ENCODE results near the gene BRD3OS.

BRD3OS gene

GRCh38 chr9:134058716-134059115 is 33.4 kb downstream of the BRD3OS start:
- H3K4me1 ChIP-seq (ENCODE audit: insufficient read depth, low read length) = peaks cover 2% of the 10 kb centered on the region; the same call in 1 of the 2 replicates
- H3K4me3 ChIP-seq (ENCODE audit: low read depth in 1 of 2, low read length in 2 of 2) = no peak overlapping the region
- H4K20me1 ChIP-seq (ENCODE audit: insufficient read depth, low read length) = peaks cover 100% of the 10 kb centered on the region
- no peak overlapping the region for H2AFZ ChIP-seq (ENCODE audit: low read depth, low read length)
- peaks cover 22% of the 10 kb centered on the region for H3K36me3 ChIP-seq (ENCODE audit: insufficient read depth, low read length)
- ATAC-seq (ENCODE audit: insufficient read depth, low read depth) = no peak
- no peak for DNase-seq
- H3K27me3 ChIP-seq (ENCODE audit: insufficient read depth, low read length, poor library complexity) = no peaks in the 10 kb centered on the region
- H3K27ac ChIP-seq (ENCODE audit: low read length) = no peak overlapping the region
- TF ChIP-seq CTCF (IDR thresholded peaks at IDR 0.05; ENCODE audit: borderline replicate concordance, extremely low read depth, low read length, poor library complexity, severe bottlenecking) = no peak
- TF ChIP-seq EZH2 (IDR thresholded peaks at IDR 0.05; ENCODE audit: borderline replicate concordance, low read depth, low read length, severe bottlenecking) = no peak
- H3K4me2 ChIP-seq (ENCODE audit: insufficient read depth, low read length) = no peak overlapping the region
- peaks cover 100% of the 10 kb centered on the region for H3K79me2 ChIP-seq (ENCODE audit: insufficient read depth, low read length)
- H3K9me3 ChIP-seq (ENCODE audit: insufficient read depth, low read length, severe bottlenecking) = no peaks in the 10 kb centered on the region
- no peak overlapping the region for H3K9ac ChIP-seq (ENCODE audit: low read depth, low read length)

- Histone ChIP-seq H3K4me3 (ENCODE audit: low read depth in 1 of 2, low read length in 2 of 2) (no peak overlapping the region), H4K20me1 (ENCODE audit: insufficient read depth, low read length) (peaks cover 99% of the 10 kb centered on the region), H3K79me2 (ENCODE audit: insufficient read depth, low read length) (peaks cover 100% of the 10 kb centered on the region), H3K4me2 (ENCODE audit: insufficient read depth, low read length) (no peak overlapping the region), H2AFZ (ENCODE audit: low read depth, low read length) (no peak overlapping the region), H3K4me1 (ENCODE audit: insufficient read depth, low read length) (peaks cover 2% of the 10 kb centered on the region; the same call in 1 of the 2 replicates), H3K9ac (ENCODE audit: low read depth, low read length) (no peak overlapping the region), H3K36me3 (ENCODE audit: insufficient read depth, low read length) (peaks cover 21% of the 10 kb centered on the region), H3K27ac (ENCODE audit: low read length) (no peak overlapping the region), H3K9me3 (ENCODE audit: insufficient read depth, low read length, severe bottlenecking) (no peaks in the 10 kb centered on the region), H3K27me3 (ENCODE audit: insufficient read depth, low read length, poor library complexity) (no peaks in the 10 kb centered on the region)
- TF ChIP-seq CTCF (IDR thresholded peaks at IDR 0.05; ENCODE audit: borderline replicate concordance, extremely low read depth, low read length, poor library complexity, severe bottlenecking) (no peak), EZH2 (IDR thresholded peaks at IDR 0.05; ENCODE audit: borderline replicate concordance, low read depth, low read length, severe bottlenecking) (no peak)
- DNase-seq (no peak), ATAC-seq (ENCODE audit: insufficient read depth, low read depth) (no peak)
Observed at GRCh38 chr9:134059188-134059641, 33.9 kb downstream of the BRD3OS start.

GRCh38 chr9:134059661-134060395 is 34.5 kb downstream of the BRD3OS start:
- H3K27ac ChIP-seq (ENCODE audit: low read length) = no peak overlapping the region
- DNase-seq (no peak), ATAC-seq (ENCODE audit: insufficient read depth, low read depth) (no peak)
- H3K9ac ChIP-seq (ENCODE audit: low read depth, low read length) = no peak overlapping the region
- TF ChIP-seq EZH2 (IDR thresholded peaks at IDR 0.05; ENCODE audit: borderline replicate concordance, low read depth, low read length, severe bottlenecking) (no peak), CTCF (IDR thresholded peaks at IDR 0.05; ENCODE audit: borderline replicate concordance, extremely low read depth, low read length, poor library complexity, severe bottlenecking) (no peak)
- H3K27me3 ChIP-seq (ENCODE audit: insufficient read depth, low read length, poor library complexity) = no peaks in the 10 kb centered on the region
- no peak overlapping the region for H3K4me2 ChIP-seq (ENCODE audit: insufficient read depth, low read length)
- no peak overlapping the region for H3K4me3 ChIP-seq (ENCODE audit: low read depth in 1 of 2, low read length in 2 of 2)
- H3K36me3 ChIP-seq (ENCODE audit: insufficient read depth, low read length) = peaks cover 22% of the 10 kb centered on the region; the same call in 1 of the 2 replicates
- peaks cover 99% of the 10 kb centered on the region for H4K20me1 ChIP-seq (ENCODE audit: insufficient read depth, low read length)
- no peak overlapping the region for H2AFZ ChIP-seq (ENCODE audit: low read depth, low read length)
- peaks cover 100% of the 10 kb centered on the region for H3K79me2 ChIP-seq (ENCODE audit: insufficient read depth, low read length)
- H3K4me1 ChIP-seq (ENCODE audit: insufficient read depth, low read length) = peaks cover 7% of the 10 kb centered on the region
- H3K9me3 ChIP-seq (ENCODE audit: insufficient read depth, low read length, severe bottlenecking) = no peaks in the 10 kb centered on the region
